Natural killer cell (primary cell): ENCODE data around the gene EDARADD. TPM values are rescaled to one million over a fixed set of nuclear protein-coding genes. Genes with fewer than 3 reads are reported as not detected.

ENCODE experiments used
- ATAC-seq, 3 donors: fragments of 150-1000 bp in 2 of 3; fragments of 200-7000 bp in 1 of 3; cut with Tn5 transposase; 1 replicate in 1 of 3; 2 replicates in 2 of 3; pipeline ENCODE4 v1.10.0; 2021; ENCODE audit warnings: mild to moderate bottlenecking in 2 of 3, moderate library complexity in 2 of 3
- DNase-seq, 2 donors: peaks; one replicate each; pipeline versions ENCODE4 v3.0.0 to v3.0.0-alpha.2; 2013 to 2021; ENCODE audit warnings: mixed read lengths in 1 of 2
- H3K27ac ChIP-seq: one replicate; pipeline ENCODE4 v1.5.1; 2013; ENCODE audit warnings: mild to moderate bottlenecking, low read length
- H3K27me3 ChIP-seq: one replicate; pipeline ENCODE4 v1.6.1; 2013; ENCODE audit warnings: low read length; ENCODE audit not compliant: control insufficient read depth, insufficient read depth
- H3K36me3 ChIP-seq: one replicate; pipeline ENCODE4 v1.6.1; 2013; ENCODE audit warnings: low read length; ENCODE audit not compliant: control insufficient read depth, insufficient read depth
- H3K4me1 ChIP-seq: one replicate; pipeline ENCODE4 v1.6.1; 2013; ENCODE audit warnings: low read length; ENCODE audit not compliant: control insufficient read depth, insufficient read depth
- H3K4me3 ChIP-seq: one replicate; pipeline ENCODE4 v1.5.1; 2013; ENCODE audit warnings: low read length
- H3K9me3 ChIP-seq: one replicate; pipeline ENCODE4 v1.6.1; 2013; ENCODE audit warnings: low read length; ENCODE audit not compliant: control insufficient read depth, insufficient read depth
- H3K27ac Mint-ChIP-seq, 2 donors: one replicate each; pipeline ENCODE4 v1.8.0; 2022; ENCODE audit warnings: mild to moderate bottlenecking in 2 of 2, mixed read lengths in 2 of 2, moderate library complexity in 1 of 2
- H3K27me3 Mint-ChIP-seq, 2 donors: one replicate each; pipeline ENCODE4 v1.8.0; 2022; ENCODE audit warnings: low read depth in 2 of 2, mixed read lengths in 2 of 2
- H3K36me3 Mint-ChIP-seq: one replicate; pipeline ENCODE4 v1.8.0; 2022; ENCODE audit warnings: mixed read lengths
- H3K4me1 Mint-ChIP-seq, 2 donors: one replicate each; pipeline ENCODE4 v1.8.0; 2022; ENCODE audit warnings: mixed read lengths in 2 of 2
- H3K4me3 Mint-ChIP-seq: one replicate; pipeline ENCODE4 v1.8.0; 2022; ENCODE audit warnings: mild to moderate bottlenecking, moderate library complexity, mixed read lengths
- H3K9me3 Mint-ChIP-seq, 2 donors: one replicate each; pipeline ENCODE4 v1.8.0; 2022; ENCODE audit warnings: mixed read lengths in 2 of 2
- WGBS: methylation state at CpG from one replicate; pipeline ENCODE4 v1.1.7; 2013; ENCODE audit warnings: missing lambda C conversion rate; ENCODE audit not compliant: insufficient coverage; 5-methylcytosine and 5-hydroxymethylcytosine counted together
- intact Hi-C: fragments of 100-400 bp; cut with micrococcal nuclease; formaldehyde crosslinking; loops from one replicate; pipeline ENCODE4 v1.14.2; 2022
- total RNA-seq, 4 donors: library from RNA; stranded (reverse); fragments of 120-200 nt in 1 of 4; gene quantifications; one replicate each; pipeline versions ENCODE4 v1.2.3 to v1.2.4, GENCODE V29; 2013 to 2022
- TF ChIP-seq, protein P1 (sequence below): fragments of 200-600 bp; IDR thresholded peaks from one replicate; pipeline ENCODE4 v1.8.0; 2022; ENCODE audit warnings: antibody characterized with exemption

The EDARADD gene
- total RNA-seq, 3 donors from 2014 or later (not counting 1 experiment from before 2014, with no cell fraction given), result 2.0 to 5.4 (median 2.6) TPM

DNA sequence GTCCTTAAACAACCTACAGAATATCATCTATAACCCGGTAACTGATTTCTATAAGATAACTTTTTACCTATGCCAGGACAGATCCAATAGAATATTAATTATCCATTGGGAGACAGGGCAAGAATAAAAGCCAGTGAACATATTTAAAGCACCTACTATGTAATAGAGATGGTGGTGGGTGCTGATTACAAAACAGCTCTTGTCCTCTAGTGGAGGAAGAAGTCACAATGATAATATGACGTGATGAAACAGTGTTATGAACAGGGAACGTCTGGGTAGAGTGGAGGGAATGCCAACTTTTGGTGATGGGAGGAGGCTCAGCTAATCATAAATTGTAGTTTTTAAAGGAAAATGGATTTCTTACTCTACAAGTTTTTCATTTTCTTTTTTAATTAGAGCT, 132.0 kb downstream of the EDARADD start:
- 97% methylated on average over 2 of the region's 3 CpGs for WGBS
- no peak overlapping the region for H3K4me3 ChIP-seq
- Mint-ChIP-seq H3K36me3 (peaks cover 12% of the 10 kb centered on the region), H3K27ac (peak overlapping the region; percentile 67 to 68), H3K9me3 (no peaks in the 10 kb centered on the region), H3K27me3 (peaks cover 0 to 2% of the 10 kb centered on the region in 2 donors), H3K4me1 (peaks cover 19 to 27% of the 10 kb centered on the region in 2 donors), H3K4me3 (peak overlapping the region; percentile 25)
- H3K36me3 ChIP-seq, result peaks cover 18% of the 10 kb centered on the region
- ATAC-seq (no peak), DNase-seq (no peak)
- H3K27ac ChIP-seq, result no peak overlapping the region
- H3K27me3 ChIP-seq, result no peaks in the 10 kb centered on the region
- intact Hi-C loops, result no loop called here
- H3K4me1 ChIP-seq, result peaks cover 11% of the 10 kb centered on the region
- TF ChIP-seq, protein P1, sequence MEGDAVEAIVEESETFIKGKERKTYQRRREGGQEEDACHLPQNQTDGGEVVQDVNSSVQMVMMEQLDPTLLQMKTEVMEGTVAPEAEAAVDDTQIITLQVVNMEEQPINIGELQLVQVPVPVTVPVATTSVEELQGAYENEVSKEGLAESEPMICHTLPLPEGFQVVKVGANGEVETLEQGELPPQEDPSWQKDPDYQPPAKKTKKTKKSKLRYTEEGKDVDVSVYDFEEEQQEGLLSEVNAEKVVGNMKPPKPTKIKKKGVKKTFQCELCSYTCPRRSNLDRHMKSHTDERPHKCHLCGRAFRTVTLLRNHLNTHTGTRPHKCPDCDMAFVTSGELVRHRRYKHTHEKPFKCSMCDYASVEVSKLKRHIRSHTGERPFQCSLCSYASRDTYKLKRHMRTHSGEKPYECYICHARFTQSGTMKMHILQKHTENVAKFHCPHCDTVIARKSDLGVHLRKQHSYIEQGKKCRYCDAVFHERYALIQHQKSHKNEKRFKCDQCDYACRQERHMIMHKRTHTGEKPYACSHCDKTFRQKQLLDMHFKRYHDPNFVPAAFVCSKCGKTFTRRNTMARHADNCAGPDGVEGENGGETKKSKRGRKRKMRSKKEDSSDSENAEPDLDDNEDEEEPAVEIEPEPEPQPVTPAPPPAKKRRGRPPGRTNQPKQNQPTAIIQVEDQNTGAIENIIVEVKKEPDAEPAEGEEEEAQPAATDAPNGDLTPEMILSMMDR, result no peak
- H3K9me3 ChIP-seq, result no peaks in the 10 kb centered on the region

DNA sequence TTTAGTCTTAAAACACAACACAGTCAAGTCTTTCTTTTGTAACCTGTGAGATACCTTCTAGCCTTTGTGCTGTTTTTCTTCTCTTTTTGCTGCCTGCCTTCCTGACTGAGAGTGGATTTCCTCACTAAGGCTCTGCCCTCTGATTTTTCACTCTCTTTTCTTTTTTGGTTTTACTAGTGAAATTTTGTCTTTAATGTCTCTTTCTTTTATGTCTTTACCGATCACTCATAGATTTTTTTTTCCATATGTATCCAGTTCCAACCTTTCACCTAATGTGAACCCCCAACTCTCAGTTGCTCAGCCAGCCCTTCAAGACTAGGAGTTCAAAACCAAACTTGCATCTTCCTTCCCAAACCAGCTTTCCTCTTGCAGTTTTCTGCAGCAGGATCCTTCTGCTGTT, 136.2 kb downstream of the EDARADD start:
- Mint-ChIP-seq H3K9me3 (no peaks in the 10 kb centered on the region), H3K4me1 (peaks cover 21 to 24% of the 10 kb centered on the region in 2 donors), H3K27ac (peak overlapping the region; percentile 2 to 18), H3K4me3 (no peak overlapping the region), H3K36me3 (peaks cover 14% of the 10 kb centered on the region), H3K27me3 (no peaks in the 10 kb centered on the region)
- no peak for DNase-seq
- no peak for ATAC-seq
- Histone ChIP-seq H3K4me1 (peaks cover 3% of the 10 kb centered on the region), H3K4me3 (no peak overlapping the region), H3K36me3 (peaks cover 27% of the 10 kb centered on the region), H3K27ac (no peak overlapping the region), H3K27me3 (no peaks in the 10 kb centered on the region), H3K9me3 (no peaks in the 10 kb centered on the region)
- TF ChIP-seq, protein P1, result no peak
- intact Hi-C loops, result no loop called here
- 100% methylated on average over 1 of the region's 1 CpG for WGBS

DNA sequence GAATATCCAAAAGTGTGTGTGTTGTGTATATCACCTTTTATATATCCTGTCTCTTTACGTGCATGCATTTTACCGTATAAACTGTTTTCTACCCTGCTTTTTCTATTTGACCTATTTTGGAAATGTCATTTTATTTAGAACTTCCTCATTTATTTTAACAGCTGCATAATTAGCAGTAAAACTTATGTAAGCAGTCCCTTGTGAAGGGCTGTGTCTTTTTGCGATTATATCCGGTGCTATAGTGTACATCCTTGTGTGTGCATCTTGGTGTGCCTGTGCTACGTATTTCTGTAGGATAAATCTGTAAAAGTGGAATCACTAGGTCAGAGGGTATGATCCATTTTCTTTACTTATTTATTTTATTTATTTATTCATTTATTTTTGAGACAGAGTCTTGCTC, 136.9 kb downstream of the EDARADD start:
- Mint-ChIP-seq H3K4me1 (peaks cover 24 to 28% of the 10 kb centered on the region in 2 donors), H3K36me3 (peaks cover 14% of the 10 kb centered on the region), H3K27ac (peak overlapping the region in 1 of 2 donors; percentile 18), H3K9me3 (no peaks in the 10 kb centered on the region), H3K4me3 (no peak overlapping the region), H3K27me3 (no peaks in the 10 kb centered on the region)
- WGBS, result 33% methylated on average over 3 of the region's 5 CpGs
- Histone ChIP-seq H3K9me3 (no peaks in the 10 kb centered on the region), H3K4me3 (no peak overlapping the region), H3K27me3 (no peaks in the 10 kb centered on the region), H3K36me3 (peaks cover 25% of the 10 kb centered on the region), H3K4me1 (no peaks in the 10 kb centered on the region), H3K27ac (no peak overlapping the region)
- DNase-seq (no peak), ATAC-seq (no peak)
- TF ChIP-seq, protein P1, result no peak
- intact Hi-C loops, result no loop called here

DNA sequence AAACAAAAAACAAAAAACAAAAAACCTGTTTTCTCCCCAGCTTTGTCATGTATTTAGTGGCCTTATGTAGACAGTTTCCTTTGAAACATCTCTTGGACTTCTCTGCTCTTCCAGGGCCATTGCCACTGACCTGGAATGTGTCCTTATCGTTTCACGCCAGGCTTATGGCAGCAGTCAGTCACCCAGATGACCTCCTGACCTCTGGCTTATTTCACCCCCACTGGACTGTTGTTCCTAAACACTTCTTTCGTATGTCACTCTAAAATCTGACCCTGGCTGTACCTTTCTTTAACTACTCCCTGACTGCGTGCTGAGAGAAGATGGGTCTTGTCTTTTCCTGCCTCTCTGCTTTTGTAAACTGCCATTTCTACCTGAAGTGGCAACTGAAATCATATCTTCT, 138.8 kb downstream of the EDARADD start:
- 98% methylated on average over 4 of the region's 4 CpGs for WGBS
- H3K4me1 ChIP-seq, result no peaks in the 10 kb centered on the region
- H3K36me3 ChIP-seq, result peaks cover 16% of the 10 kb centered on the region
- no peak for DNase-seq
- Mint-ChIP-seq H3K27me3 (no peaks in the 10 kb centered on the region), H3K9me3 (no peaks in the 10 kb centered on the region), H3K27ac (no peak overlapping the region), H3K4me3 (no peak overlapping the region), H3K4me1 (peaks cover 27 to 32% of the 10 kb centered on the region in 2 donors), H3K36me3 (peaks cover 7% of the 10 kb centered on the region)
- intact Hi-C loops, result no loop called here
- no peak overlapping the region for H3K4me3 ChIP-seq
- no peaks in the 10 kb centered on the region for H3K9me3 ChIP-seq
- TF ChIP-seq, protein P1, result no peak
- H3K27ac ChIP-seq, result no peak overlapping the region
- ATAC-seq, result no peak
- H3K27me3 ChIP-seq, result no peaks in the 10 kb centered on the region
